ENCODE data around the gene NKX6-2. TPM values are rescaled to one million over a fixed set of nuclear protein-coding genes. Genes with fewer than 3 reads are reported as not detected.

The NKX6-2 gene
- total and polyA plus RNA-seq, 2 experiments from 2014 or later = 0.24 to 9.3 TPM

DNA sequence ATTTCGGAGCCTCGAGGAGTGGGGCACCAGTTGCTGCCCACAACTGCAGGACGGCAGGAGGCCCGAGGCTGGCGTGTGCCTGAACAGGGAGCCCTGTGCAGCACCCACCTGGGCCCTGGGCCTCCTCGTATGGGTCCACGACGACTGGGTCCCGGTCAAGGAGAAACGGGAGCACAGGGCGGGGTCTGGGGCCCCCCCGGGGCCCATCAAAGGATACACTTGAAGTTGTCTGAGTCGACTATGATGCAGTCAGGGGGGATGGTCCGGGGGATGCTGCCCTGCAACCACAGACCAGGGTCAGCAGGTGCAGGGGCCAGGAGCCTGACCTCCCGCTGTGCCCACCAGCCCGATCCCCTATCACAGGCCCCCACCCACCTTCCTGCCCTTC lies 28.5 kb upstream of the NKX6-2 start:
- DNase-seq (ENCODE audit: low spot score) = no peak
- Mint-ChIP-seq H3K9me3 (peaks cover 2% of the 10 kb centered on the region; the same call in 1 of the 3 replicates), H3K36me3 (ENCODE audit: low read depth) (no peaks in the 10 kb centered on the region), H3K27ac (no peak overlapping the region), H3K27me3 (ENCODE audit: insufficient read depth, low read depth, poor library complexity) (peaks cover 6% of the 10 kb centered on the region), H3K4me3 (no peak overlapping the region), H3K4me1 (0 out of 3 replicates have a peak, but pooled peaks cover 3% of the 10 kb centered on the region)
- H3K4me2 ChIP-seq = no peak overlapping the region
- H3K4me3 ChIP-seq = no peak overlapping the region
- TF ChIP-seq, protein P1, sequence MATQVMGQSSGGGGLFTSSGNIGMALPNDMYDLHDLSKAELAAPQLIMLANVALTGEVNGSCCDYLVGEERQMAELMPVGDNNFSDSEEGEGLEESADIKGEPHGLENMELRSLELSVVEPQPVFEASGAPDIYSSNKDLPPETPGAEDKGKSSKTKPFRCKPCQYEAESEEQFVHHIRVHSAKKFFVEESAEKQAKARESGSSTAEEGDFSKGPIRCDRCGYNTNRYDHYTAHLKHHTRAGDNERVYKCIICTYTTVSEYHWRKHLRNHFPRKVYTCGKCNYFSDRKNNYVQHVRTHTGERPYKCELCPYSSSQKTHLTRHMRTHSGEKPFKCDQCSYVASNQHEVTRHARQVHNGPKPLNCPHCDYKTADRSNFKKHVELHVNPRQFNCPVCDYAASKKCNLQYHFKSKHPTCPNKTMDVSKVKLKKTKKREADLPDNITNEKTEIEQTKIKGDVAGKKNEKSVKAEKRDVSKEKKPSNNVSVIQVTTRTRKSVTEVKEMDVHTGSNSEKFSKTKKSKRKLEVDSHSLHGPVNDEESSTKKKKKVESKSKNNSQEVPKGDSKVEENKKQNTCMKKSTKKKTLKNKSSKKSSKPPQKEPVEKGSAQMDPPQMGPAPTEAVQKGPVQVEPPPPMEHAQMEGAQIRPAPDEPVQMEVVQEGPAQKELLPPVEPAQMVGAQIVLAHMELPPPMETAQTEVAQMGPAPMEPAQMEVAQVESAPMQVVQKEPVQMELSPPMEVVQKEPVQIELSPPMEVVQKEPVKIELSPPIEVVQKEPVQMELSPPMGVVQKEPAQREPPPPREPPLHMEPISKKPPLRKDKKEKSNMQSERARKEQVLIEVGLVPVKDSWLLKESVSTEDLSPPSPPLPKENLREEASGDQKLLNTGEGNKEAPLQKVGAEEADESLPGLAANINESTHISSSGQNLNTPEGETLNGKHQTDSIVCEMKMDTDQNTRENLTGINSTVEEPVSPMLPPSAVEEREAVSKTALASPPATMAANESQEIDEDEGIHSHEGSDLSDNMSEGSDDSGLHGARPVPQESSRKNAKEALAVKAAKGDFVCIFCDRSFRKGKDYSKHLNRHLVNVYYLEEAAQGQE (IDR thresholded peaks at IDR 0.05; ENCODE audit: unreplicated experiment) = no peak
- TF ChIP-seq, protein P2, sequence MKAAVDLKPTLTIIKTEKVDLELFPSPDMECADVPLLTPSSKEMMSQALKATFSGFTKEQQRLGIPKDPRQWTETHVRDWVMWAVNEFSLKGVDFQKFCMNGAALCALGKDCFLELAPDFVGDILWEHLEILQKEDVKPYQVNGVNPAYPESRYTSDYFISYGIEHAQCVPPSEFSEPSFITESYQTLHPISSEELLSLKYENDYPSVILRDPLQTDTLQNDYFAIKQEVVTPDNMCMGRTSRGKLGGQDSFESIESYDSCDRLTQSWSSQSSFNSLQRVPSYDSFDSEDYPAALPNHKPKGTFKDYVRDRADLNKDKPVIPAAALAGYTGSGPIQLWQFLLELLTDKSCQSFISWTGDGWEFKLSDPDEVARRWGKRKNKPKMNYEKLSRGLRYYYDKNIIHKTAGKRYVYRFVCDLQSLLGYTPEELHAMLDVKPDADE (IDR thresholded peaks at IDR 0.05) = no peak
- TF ChIP-seq CREB1 (CRISPR knock-in tag; IDR thresholded peaks at IDR 0.05; ENCODE audit: low read depth) (no peak), STAT1 (IDR thresholded peaks at IDR 0.05; ENCODE audit: unreplicated experiment) (no peak), ZNF114 (CRISPR knock-in tag; IDR thresholded peaks at IDR 0.05) (no peak), NANOG (IDR thresholded peaks at IDR 0.05; ENCODE audit: borderline replicate concordance) (no peak), EZH2phosphoT487 (IDR thresholded peaks at IDR 0.05; ENCODE audit: unreplicated experiment) (no peak), ZNF331 (CRISPR knock-in tag; IDR thresholded peaks at IDR 0.05; ENCODE audit: low read depth) (no peak), JUNB (IDR thresholded peaks at IDR 0.05; ENCODE audit: unreplicated experiment) (no peak), EZH2 (IDR thresholded peaks at IDR 0.05; ENCODE audit: low read depth, unreplicated experiment) (no peak), POLR2AphosphoS5 (IDR thresholded peaks at IDR 0.05; ENCODE audit: low read depth) (no peak)
- TF ChIP-seq, protein P3, sequence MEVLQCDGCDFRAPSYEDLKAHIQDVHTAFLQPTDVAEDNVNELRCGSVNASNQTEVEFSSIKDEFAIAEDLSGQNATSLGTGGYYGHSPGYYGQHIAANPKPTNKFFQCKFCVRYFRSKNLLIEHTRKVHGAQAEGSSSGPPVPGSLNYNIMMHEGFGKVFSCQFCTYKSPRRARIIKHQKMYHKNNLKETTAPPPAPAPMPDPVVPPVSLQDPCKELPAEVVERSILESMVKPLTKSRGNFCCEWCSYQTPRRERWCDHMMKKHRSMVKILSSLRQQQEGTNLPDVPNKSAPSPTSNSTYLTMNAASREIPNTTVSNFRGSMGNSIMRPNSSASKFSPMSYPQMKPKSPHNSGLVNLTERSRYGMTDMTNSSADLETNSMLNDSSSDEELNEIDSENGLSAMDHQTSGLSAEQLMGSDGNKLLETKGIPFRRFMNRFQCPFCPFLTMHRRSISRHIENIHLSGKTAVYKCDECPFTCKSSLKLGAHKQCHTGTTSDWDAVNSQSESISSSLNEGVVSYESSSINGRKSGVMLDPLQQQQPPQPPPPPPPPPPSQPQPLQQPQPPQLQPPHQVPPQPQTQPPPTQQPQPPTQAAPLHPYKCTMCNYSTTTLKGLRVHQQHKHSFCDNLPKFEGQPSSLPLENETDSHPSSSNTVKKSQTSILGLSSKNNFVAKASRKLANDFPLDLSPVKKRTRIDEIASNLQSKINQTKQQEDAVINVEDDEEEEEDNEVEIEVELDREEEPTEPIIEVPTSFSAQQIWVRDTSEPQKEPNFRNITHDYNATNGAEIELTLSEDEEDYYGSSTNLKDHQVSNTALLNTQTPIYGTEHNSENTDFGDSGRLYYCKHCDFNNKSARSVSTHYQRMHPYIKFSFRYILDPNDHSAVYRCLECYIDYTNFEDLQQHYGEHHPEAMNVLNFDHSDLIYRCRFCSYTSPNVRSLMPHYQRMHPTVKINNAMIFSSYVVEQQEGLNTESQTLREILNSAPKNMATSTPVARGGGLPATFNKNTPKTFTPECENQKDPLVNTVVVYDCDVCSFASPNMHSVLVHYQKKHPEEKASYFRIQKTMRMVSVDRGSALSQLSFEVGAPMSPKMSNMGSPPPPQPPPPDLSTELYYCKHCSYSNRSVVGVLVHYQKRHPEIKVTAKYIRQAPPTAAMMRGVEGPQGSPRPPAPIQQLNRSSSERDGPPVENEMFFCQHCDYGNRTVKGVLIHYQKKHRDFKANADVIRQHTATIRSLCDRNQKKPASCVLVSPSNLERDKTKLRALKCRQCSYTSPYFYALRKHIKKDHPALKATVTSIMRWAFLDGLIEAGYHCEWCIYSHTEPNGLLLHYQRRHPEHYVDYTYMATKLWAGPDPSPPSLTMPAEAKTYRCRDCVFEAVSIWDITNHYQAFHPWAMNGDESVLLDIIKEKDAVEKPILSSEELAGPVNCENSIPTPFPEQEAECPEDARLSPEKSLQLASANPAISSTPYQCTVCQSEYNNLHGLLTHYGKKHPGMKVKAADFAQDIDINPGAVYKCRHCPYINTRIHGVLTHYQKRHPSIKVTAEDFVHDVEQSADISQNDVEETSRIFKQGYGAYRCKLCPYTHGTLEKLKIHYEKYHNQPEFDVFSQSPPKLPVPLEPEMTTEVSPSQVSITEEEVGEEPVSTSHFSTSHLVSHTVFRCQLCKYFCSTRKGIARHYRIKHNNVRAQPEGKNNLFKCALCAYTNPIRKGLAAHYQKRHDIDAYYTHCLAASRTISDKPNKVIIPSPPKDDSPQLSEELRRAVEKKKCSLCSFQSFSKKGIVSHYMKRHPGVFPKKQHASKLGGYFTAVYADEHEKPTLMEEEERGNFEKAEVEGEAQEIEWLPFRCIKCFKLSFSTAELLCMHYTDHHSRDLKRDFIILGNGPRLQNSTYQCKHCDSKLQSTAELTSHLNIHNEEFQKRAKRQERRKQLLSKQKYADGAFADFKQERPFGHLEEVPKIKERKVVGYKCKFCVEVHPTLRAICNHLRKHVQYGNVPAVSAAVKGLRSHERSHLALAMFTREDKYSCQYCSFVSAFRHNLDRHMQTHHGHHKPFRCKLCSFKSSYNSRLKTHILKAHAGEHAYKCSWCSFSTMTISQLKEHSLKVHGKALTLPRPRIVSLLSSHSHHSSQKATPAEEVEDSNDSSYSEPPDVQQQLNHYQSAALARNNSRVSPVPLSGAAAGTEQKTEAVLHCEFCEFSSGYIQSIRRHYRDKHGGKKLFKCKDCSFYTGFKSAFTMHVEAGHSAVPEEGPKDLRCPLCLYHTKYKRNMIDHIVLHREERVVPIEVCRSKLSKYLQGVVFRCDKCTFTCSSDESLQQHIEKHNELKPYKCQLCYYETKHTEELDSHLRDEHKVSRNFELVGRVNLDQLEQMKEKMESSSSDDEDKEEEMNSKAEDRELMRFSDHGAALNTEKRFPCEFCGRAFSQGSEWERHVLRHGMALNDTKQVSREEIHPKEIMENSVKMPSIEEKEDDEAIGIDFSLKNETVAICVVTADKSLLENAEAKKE (CRISPR knock-in tag; IDR thresholded peaks at IDR 0.05) = no peak
- TF ChIP-seq, protein P4, sequence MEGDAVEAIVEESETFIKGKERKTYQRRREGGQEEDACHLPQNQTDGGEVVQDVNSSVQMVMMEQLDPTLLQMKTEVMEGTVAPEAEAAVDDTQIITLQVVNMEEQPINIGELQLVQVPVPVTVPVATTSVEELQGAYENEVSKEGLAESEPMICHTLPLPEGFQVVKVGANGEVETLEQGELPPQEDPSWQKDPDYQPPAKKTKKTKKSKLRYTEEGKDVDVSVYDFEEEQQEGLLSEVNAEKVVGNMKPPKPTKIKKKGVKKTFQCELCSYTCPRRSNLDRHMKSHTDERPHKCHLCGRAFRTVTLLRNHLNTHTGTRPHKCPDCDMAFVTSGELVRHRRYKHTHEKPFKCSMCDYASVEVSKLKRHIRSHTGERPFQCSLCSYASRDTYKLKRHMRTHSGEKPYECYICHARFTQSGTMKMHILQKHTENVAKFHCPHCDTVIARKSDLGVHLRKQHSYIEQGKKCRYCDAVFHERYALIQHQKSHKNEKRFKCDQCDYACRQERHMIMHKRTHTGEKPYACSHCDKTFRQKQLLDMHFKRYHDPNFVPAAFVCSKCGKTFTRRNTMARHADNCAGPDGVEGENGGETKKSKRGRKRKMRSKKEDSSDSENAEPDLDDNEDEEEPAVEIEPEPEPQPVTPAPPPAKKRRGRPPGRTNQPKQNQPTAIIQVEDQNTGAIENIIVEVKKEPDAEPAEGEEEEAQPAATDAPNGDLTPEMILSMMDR (conservative IDR thresholded peaks at IDR 0.05; ENCODE audit: low read depth in 2 of 2) = no peak
- H3K27ac ChIP-seq (ENCODE audit: low read depth) = no peak overlapping the region
- H3F3A ChIP-seq (replicated peaks; ENCODE audit: low read depth) = no peaks in the 10 kb centered on the region
- no peak overlapping the region for H2AFZ ChIP-seq
- no peaks in the 10 kb centered on the region for H4K20me1 ChIP-seq (replicated peaks; ENCODE audit: insufficient read depth)
- H3K79me2 ChIP-seq (replicated peaks; ENCODE audit: insufficient read depth) = no peaks in the 10 kb centered on the region
- no peak for ATAC-seq
- H3K36me3 ChIP-seq (ENCODE audit: insufficient read depth) = no peaks in the 10 kb centered on the region
- no peaks in the 10 kb centered on the region for H3K4me1 ChIP-seq (ENCODE audit: insufficient read depth)
- H3K9me2 ChIP-seq (ENCODE audit: insufficient read depth) = no peaks in the 10 kb centered on the region
- no peaks in the 10 kb centered on the region for H3K27me3 ChIP-seq (ENCODE audit: insufficient read depth)
